HepG2 (cell line): ENCODE results near the gene TRAPPC4. TPM values are rescaled to one million over a fixed set of nuclear protein-coding genes. Genes with fewer than 3 reads are reported as not detected.
A peak's percentile ranks its signal among the peaks of the same experiment; 100 is the strongest.

Experiments
- CBFB ChIP-seq: sonication (generic); formaldehyde crosslinking; IDR thresholded peaks from 2 replicates; pipeline ENCODE4 v1.4.0; 2020; ENCODE audit warnings: missing genetic modification reagents
- HNRNPH1 ChIP-seq: fragments of 200-400 bp; formaldehyde crosslinking; optimal IDR thresholded peaks from 2 replicates; pipeline ENCODE3; 2017; ENCODE audit warnings: mild to moderate bottlenecking, low read depth, low read length
- KLF16 ChIP-seq, 2 experiments: sonication (generic) in 1 of 2; formaldehyde crosslinking in 1 of 2; IDR thresholded peaks; 2 replicates each; pipeline versions ENCODE4 v1.6.1 to v1.8.0; 2016 to 2023; ENCODE audit warnings: missing genetic modification reagents in 2 of 2, missing compliant biosample characterization in 1 of 2
- NONO ChIP-seq, 2 experiments: fragments of 450-650 bp in 1 of 2; sonication (generic) in 1 of 2; formaldehyde crosslinking in 1 of 2; IDR thresholded peaks in 1 of 2; conservative IDR thresholded peaks in 1 of 2; 2 replicates each; pipeline versions ENCODE4 v1.6.1 to v1.8.0; 2017 to 2022; ENCODE audit warnings: mild to moderate bottlenecking in 1 of 2, missing genetic modification reagents in 1 of 2, moderate library complexity in 1 of 2
- SETDB1 ChIP-seq: sonication (generic); formaldehyde crosslinking; IDR thresholded peaks from 2 replicates; pipeline ENCODE4 v1.5.1; 2020; ENCODE audit warnings: missing genetic modification reagents, mild to moderate bottlenecking, borderline replicate concordance
- ZFP41 ChIP-seq: sonication (generic); formaldehyde crosslinking; IDR thresholded peaks from 2 replicates; pipeline ENCODE4 v1.4.0; 2020; ENCODE audit warnings: mild to moderate bottlenecking, missing genetic modification reagents, borderline replicate concordance
- ZFP82 ChIP-seq: sonication (generic); formaldehyde crosslinking; IDR thresholded peaks from 2 replicates; pipeline ENCODE4 v1.5.1; 2020; ENCODE audit warnings: mild to moderate bottlenecking, missing genetic modification reagents, borderline replicate concordance
- ZNF672 ChIP-seq: sonication (generic); formaldehyde crosslinking; IDR thresholded peaks from 2 replicates; pipeline ENCODE4 v1.8.1; 2022; ENCODE audit warnings: missing genetic modification reagents
- ZNF724P ChIP-seq: sonication (generic); formaldehyde crosslinking; IDR thresholded peaks from 2 replicates; pipeline ENCODE4 v1.8.0; 2022; ENCODE audit warnings: missing genetic modification reagents, borderline replicate concordance
- polyA plus RNA-seq, 8 experiments: library from polyadenylated mRNA; depleted of rRNA in 3 of 8; stranded (reverse) in 7 of 8; unstranded in 1 of 8; fragments of >200 nt; fragmentation: Illumina TruSeq in 4 of 8; extraction: Trizol in 4 of 8; gene quantifications; 2 replicates each; pipeline versions ENCODE4 v1.2.1 to v1.2.3, GENCODE V29; 2011 to 2016; ENCODE audit warnings: low read depth in 4 of 8, missing spikeins in 1 of 8, mixed read lengths in 1 of 8; ENCODE audit not compliant: insufficient read depth in 1 of 8
- total RNA-seq, 5 experiments: library from RNA; depleted of rRNA; stranded (reverse); fragments of >200 nt; fragmentation: Illumina TruSeq; extraction: Trizol; gene quantifications; 2 replicates each; pipeline ENCODE4 v1.2.3, GENCODE V29; 2016; ENCODE audit warnings: low read depth in 1 of 5
- TF ChIP-seq, protein P1 (sequence below), 2 experiments: fragments of 450-650 bp in 1 of 2; sonication (generic) in 1 of 2; formaldehyde crosslinking in 1 of 2; IDR thresholded peaks; 2 replicates each; pipeline versions ENCODE4 v1.6.1 to v1.8.0; 2016 to 2022; ENCODE audit warnings: antibody characterized with exemption in 1 of 2, mild to moderate bottlenecking in 1 of 2, missing genetic modification reagents in 1 of 2
- TF ChIP-seq, protein P2 (sequence below): sonication (generic); formaldehyde crosslinking; IDR thresholded peaks from 2 replicates; pipeline ENCODE4 v1.5.0; 2020; ENCODE audit warnings: missing genetic modification reagents
- TF ChIP-seq, protein P3 (sequence below): sonication (generic); formaldehyde crosslinking; IDR thresholded peaks from 2 replicates; pipeline ENCODE4 v1.9.0; 2021; ENCODE audit warnings: missing genetic modification reagents, borderline replicate concordance
- TF ChIP-seq, protein P4 (sequence below): IDR thresholded peaks from 2 replicates; pipeline ENCODE4 v1.6.1; 2016; ENCODE audit warnings: mild to moderate bottlenecking, missing biosample characterization, missing genetic modification reagents

The TRAPPC4 gene
- total and polyA plus RNA-seq, 2 of the 13 experiments (the other 11 are each of a cell fraction or from before 2014, with no cell fraction given) = 97.4 to 140 TPM

- TF ChIP-seq, protein P1, sequence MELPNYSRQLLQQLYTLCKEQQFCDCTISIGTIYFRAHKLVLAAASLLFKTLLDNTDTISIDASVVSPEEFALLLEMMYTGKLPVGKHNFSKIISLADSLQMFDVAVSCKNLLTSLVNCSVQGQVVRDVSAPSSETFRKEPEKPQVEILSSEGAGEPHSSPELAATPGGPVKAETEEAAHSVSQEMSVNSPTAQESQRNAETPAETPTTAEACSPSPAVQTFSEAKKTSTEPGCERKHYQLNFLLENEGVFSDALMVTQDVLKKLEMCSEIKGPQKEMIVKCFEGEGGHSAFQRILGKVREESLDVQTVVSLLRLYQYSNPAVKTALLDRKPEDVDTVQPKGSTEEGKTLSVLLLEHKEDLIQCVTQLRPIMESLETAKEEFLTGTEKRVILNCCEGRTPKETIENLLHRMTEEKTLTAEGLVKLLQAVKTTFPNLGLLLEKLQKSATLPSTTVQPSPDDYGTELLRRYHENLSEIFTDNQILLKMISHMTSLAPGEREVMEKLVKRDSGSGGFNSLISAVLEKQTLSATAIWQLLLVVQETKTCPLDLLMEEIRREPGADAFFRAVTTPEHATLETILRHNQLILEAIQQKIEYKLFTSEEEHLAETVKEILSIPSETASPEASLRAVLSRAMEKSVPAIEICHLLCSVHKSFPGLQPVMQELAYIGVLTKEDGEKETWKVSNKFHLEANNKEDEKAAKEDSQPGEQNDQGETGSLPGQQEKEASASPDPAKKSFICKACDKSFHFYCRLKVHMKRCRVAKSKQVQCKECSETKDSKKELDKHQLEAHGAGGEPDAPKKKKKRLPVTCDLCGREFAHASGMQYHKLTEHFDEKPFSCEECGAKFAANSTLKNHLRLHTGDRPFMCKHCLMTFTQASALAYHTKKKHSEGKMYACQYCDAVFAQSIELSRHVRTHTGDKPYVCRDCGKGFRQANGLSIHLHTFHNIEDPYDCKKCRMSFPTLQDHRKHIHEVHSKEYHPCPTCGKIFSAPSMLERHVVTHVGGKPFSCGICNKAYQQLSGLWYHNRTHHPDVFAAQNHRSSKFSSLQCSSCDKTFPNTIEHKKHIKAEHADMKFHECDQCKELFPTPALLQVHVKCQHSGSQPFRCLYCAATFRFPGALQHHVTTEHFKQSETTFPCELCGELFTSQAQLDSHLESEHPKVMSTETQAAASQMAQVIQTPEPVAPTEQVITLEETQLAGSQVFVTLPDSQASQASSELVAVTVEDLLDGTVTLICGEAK (IDR thresholded peaks at IDR 0.05) = no peak
- TF ChIP-seq, protein P1 (CRISPR knock-in tag; IDR thresholded peaks at IDR 0.05) = peak; percentile 59; the same call in 1 of the 2 replicates
- no peak for TF ChIP-seq SETDB1 (CRISPR knock-in tag)
- TF ChIP-seq, protein P2, sequence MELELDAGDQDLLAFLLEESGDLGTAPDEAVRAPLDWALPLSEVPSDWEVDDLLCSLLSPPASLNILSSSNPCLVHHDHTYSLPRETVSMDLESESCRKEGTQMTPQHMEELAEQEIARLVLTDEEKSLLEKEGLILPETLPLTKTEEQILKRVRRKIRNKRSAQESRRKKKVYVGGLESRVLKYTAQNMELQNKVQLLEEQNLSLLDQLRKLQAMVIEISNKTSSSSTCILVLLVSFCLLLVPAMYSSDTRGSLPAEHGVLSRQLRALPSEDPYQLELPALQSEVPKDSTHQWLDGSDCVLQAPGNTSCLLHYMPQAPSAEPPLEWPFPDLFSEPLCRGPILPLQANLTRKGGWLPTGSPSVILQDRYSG (CRISPR knock-in tag) = no peak
- TF ChIP-seq ZNF672 (CRISPR knock-in tag) = no peak
- TF ChIP-seq ZNF724P (CRISPR knock-in tag) = peak; percentile 19; the same call in 1 of the 2 replicates
- TF ChIP-seq ZFP41 (CRISPR knock-in tag) = no peak
- no peak for TF ChIP-seq HNRNPH1
- TF ChIP-seq, protein P3, sequence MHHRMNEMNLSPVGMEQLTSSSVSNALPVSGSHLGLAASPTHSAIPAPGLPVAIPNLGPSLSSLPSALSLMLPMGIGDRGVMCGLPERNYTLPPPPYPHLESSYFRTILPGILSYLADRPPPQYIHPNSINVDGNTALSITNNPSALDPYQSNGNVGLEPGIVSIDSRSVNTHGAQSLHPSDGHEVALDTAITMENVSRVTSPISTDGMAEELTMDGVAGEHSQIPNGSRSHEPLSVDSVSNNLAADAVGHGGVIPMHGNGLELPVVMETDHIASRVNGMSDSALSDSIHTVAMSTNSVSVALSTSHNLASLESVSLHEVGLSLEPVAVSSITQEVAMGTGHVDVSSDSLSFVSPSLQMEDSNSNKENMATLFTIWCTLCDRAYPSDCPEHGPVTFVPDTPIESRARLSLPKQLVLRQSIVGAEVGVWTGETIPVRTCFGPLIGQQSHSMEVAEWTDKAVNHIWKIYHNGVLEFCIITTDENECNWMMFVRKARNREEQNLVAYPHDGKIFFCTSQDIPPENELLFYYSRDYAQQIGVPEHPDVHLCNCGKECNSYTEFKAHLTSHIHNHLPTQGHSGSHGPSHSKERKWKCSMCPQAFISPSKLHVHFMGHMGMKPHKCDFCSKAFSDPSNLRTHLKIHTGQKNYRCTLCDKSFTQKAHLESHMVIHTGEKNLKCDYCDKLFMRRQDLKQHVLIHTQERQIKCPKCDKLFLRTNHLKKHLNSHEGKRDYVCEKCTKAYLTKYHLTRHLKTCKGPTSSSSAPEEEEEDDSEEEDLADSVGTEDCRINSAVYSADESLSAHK (CRISPR knock-in tag) = 0 out of 2 replicates have a peak, but pooled peaks have one; percentile 70
- TF ChIP-seq NONO (IDR thresholded peaks at IDR 0.05) = no peak
- TF ChIP-seq NONO (CRISPR knock-in tag; conservative IDR thresholded peaks at IDR 0.05) = peak; percentile 77
- TF ChIP-seq KLF16 (CRISPR knock-in tag; IDR thresholded peaks at IDR 0.05) = peak in 1 of 2 experiments; percentile 80; a peak in 2 of 4 replicates
- no peak for TF ChIP-seq ZFP82 (CRISPR knock-in tag)
- TF ChIP-seq, protein P4, sequence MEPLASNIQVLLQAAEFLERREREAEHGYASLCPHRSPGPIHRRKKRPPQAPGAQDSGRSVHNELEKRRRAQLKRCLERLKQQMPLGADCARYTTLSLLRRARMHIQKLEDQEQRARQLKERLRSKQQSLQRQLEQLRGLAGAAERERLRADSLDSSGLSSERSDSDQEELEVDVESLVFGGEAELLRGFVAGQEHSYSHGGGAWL (CRISPR knock-in tag) = peak; percentile 74
- TF ChIP-seq CBFB (CRISPR knock-in tag) = peak; percentile 66; the same call in 1 of the 2 replicates
These were observed 20.8 kb upstream of the TRAPPC4 start, which contains the start of gene CENATAC (continued) for GRCh38 chr11:118997627-118998387.
